Pulmonary artery endothelial cell (primary cell): ENCODE data around the gene MAGI1. TPM values are rescaled to one million over a fixed set of nuclear protein-coding genes. Genes with fewer than 3 reads are reported as not detected.

Experiments
- DNase-seq: peaks from one replicate; pipeline ENCODE4 v3.0.0-alpha.2; 2011; ENCODE audit warnings: low read depth, low spot score
- total RNA-seq: library from RNA; depleted of rRNA; stranded (reverse); fragments of >200 nt; gene quantifications from 2 replicates; pipeline ENCODE4 v1.2.3, GENCODE V29; 2014

MAGI1 gene
- total RNA-seq, 1 donor from 2014 or later: 24.5 TPM

DNA sequence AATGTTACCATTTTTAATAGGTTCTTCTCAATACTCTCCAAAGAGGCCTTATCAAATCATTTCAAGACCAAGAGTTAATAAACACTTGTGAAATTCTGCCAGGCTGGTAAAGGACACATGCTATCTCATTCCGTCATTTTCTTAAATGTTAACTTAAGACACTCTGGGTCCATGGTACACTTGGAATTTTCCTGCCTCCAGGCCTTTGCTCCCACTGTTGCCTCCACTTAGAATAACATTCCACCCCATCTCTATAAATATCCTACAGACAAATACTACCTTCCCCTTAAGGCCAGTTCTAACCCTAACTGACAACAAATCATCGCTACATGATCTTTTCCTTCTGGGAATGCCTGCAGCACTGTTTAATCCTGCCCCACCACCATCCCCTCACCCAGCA lies 24.1 kb downstream of the MAGI1 start:
- no peak for DNase-seq

GRCh38 chr3:66014056-66014455 lies 24.7 kb downstream of the MAGI1 start:
- no peak for DNase-seq

- DNase-seq: no peak
Measured at GRCh38 chr3:66012711-66013110, 26.0 kb downstream of the MAGI1 start.

DNA sequence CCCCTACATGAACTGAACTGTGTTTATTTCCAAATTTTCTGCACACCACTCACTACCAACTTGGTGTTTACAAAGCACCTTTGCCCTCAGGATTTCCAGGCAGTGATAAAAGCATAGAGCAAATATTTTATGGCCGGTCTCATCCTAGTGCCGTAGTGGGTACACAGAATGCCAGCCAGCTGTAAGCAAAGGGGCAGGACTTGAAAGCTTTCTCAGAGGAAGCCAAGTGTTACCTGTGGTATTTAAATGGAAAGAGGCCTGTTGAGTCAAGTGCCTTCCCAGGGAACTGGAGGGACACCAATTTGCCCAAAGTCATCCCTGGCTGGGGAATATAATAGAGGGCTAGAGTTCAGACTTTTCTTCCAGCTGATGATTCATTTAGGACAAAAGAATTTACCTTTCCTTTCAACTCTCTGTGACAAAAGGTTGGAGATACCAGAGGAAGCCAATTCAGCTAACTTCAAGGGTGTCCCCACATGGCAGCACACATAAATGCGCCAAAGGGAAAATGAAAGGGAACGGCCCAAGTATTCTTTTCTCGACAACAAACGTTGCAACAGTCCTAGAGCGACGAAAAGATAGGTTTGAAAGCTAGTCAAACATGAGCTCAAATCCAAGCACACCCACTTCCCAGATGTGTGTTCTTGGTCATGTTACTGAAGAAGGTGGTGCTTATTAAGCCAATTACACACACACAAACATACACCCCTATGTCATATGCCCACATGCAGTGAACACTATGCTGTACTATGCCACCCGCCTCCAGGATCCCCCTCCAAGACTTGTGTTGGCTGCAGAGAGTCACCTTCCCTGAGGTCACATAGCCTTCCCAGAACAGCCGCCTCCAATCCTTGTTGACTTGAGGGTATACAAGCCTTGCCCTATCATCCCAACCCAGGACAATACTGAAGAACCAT lies 27.7 kb downstream of the MAGI1 start:
- no peak for DNase-seq

GRCh38 chr3:66010348-66010738 lies 28.4 kb downstream of the MAGI1 start:
- DNase-seq: no peak

DNA sequence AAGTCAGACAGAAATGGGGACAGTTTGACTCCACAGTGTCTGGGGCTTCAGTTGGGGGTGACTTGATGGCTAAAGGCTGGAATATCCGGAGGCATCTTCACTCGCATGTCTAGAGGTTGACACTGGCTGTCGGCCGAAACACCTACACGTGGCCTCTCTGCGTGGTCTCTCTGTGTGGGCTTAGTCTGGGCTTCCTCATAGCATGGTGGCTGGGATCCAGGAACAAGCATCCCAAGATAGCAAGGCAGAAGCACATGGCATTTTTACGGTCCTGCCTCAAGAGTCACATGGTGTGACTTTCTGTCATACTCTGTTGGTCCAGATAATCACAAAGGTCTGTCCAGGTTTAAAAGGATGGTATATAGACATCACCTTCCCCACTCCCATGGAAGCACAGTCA lies 34.5 kb downstream of the MAGI1 start:
- no peak for DNase-seq

- DNase-seq: no peak
Measured at GRCh38 chr3:66001626-66002025, 37.1 kb downstream of the MAGI1 start.

- DNase-seq: no peak
Measured at GRCh38 chr3:66000506-66000905, 38.2 kb downstream of the MAGI1 start.

DNA sequence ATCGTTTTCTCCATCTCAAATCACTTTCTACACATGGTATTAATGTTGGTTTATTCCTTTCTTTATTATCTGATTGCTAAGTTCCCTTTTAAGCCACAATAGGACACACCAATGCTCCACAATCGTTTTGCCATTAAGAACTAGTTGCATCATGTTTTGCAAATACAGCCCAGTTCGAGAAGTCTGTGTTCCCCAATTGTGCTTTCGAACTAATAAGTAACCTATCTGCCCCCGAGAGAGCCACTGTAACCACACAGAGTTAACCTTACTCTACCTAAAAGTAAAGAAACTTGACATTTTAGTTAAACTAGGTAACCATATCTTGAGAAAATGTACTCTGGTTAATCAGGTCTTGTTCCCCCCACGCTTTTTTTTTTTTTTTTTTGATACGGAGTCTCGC lies 39.1 kb downstream of the MAGI1 start:
- no peak for DNase-seq

DNA sequence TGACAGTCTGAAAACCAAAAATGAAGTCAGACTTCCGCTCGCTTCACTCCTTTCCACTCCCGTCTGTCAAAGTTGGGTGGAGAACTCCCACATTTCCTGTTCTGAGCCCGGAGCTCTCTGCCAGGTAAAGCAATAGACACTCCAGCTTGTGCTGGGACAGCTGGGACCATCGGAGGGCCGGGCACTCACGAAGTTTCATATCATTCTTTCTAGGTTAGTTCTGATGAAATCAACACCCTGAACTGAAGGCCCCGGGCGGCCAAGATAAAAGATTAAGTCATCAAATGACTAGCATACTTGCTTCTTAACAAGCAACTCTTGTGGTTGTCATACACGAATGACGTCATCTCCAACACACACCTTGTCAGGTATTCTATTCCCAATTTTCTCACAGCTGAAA lies 42.1 kb downstream of the MAGI1 start:
- no peak for DNase-seq

DNA sequence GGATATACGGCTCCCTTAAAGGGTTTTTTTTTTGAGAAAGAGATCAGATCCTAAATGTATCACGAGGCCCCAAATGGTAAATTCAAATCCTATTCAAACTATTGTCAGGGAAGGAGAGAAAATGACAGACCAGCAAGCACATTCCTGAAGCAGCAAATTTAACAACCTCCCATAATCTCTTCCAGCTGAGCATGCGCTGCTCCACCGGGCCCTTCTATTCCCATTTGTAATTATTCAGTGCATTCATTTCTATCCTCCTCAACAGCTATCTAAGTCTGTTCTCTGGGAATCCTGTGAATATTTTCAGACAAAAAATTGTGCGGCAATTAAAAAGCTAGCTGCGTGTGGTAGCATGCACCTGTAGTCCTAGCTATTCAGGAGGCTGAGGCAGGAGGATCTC lies 43.2 kb downstream of the MAGI1 start:
- no peak for DNase-seq

DNA sequence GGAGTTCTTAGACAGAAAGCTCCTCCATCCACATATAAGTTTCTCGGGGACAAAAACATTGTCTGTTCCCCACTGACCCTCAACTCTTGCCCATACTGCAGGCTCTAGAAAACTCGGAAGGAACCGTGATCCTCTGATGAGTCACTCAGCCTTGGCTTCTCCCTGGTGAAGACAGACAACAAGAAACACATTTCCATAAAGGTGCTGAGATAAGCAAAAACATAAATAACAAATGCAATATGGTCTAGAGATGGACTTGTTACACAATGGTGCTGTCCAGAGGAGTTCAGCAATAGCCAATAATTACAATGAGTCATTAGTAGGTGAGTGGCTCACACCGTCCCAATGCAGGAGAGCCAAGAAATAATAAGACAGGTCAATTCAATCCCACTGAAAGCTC lies 43.7 kb downstream of the MAGI1 start:
- DNase-seq: peak; percentile 24

DNA sequence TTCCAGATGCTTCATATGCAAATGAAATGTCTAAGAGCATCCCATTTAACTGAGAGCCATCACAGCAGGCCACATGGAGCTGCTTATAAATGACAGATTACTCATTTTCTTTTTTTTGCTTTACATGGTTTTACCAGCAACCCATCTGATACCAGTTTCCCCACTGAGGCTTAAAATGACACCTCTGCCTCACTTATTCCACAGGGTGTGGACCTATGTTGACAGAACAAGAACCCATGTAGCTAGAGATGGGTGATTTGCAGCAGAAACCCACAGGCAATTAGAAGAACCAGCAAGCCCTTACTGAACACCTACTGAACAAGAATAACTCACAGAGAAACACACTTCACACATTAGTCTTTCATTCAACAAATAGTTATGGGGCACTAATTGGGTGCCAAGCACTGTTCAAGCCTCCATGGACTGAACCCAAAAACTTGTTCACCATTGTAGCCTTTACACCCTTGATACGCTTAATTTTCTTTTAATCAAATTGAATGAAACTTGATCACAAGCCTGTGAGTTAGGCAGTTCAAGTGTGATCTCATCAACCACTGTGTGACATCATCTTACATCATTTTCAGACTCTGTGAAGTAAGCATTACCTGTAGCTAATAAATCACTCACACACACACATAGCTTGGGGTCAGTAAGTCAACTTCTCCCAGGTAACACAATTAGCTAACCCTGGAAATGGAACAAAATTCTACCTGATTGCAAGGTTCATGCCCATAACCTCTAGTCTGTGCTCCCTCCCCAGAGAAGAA lies 45.4 kb downstream of the MAGI1 start:
- DNase-seq: no peak

DNA sequence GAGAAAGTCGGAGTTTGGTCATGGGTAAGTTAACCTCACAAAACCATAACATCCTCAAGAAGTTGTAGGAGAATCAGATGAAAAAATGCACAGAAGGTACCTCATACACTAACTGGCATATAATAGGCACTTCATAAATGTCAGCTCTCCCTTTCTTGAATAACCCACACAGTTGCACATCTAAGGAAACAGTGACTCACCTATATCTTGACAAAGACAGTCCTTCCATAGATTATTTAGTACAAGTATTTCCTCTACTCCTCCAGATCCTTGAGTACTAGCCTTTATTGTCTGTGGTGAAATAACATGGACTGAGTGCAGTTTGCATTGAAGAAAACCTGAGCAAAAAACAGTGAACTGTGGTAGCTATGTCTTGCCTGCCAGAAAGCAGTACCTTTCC lies 46.6 kb downstream of the MAGI1 start:
- DNase-seq: no peak

DNA sequence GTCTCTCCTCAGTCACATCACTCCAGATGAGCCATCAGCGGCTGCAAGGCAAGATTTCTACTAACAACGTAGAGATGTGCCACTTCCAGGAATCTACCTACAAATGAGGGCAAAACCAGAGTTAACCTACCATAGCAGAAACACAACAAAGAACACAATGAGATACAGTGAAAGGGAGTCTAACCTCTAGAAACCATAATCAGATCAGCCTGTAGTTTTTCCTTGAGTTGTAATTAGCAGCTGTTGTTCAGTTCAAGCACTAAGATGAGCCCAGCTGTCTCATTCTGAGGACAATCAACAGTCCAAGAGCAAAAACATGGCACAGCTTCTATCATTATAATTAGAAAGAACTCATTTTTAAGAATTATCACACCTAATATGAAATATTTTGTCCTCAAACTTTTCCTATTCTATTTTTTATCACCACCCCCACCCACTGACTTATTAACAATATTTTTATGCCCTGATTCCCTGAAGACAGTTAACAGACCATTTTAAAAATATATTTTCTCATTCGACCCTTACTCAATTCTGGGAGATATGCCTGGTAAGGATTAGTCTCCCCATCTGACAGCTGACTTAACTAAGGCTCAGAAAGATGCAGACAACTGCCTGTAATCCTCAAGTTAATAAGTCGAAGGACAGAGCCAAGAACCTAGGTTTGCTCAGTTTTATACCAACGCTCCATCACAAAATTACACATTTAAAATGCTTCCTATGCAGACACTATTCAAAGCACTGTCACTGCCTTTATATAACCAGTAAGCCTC lies 50.1 kb downstream of the MAGI1 start:
- DNase-seq: no peak

- no peak for DNase-seq
Measured at GRCh38 chr3:65986285-65986684, 52.4 kb downstream of the MAGI1 start.

- DNase-seq: no peak
Measured at GRCh38 chr3:65984975-65985374, 53.7 kb downstream of the MAGI1 start.

DNA sequence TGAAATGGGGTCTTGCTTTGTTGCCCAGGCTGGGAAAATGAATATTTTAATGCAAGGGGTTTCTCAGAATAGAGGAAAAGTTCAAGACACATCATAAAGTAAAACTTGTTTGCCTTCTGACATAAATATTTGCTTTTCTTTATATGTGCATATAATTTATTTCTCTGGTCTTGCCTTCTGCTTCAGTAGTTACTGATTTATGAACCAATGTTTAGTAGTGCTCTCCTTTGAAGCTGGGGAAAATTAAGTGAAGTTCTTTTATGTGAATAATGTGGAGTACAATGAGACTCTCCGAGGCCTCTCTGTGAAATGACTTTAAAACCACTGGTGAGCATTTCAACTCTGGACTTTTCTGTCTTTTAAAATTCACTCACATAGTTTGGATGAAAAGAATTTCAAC lies 55.6 kb downstream of the MAGI1 start:
- DNase-seq: no peak

DNA sequence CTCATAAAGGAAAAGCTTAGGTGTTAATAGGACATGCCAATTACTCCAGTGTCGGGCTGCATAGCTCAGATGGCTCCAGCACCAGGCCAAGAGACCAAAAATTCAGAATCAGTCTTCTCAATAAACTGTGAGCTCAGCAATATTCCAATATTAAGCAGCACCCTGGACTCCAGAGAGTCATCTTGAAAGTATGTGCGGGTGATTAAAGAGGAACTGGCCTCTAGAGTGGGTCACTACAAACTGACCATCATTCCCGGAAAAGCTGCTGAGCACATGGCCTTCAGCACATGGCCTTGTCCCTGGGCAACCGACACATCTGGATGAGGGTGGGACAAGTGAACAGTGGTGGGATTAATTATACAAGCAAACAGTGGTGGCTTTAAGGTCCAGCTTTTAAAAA lies 59.0 kb downstream of the MAGI1 start:
- no peak for DNase-seq

DNA sequence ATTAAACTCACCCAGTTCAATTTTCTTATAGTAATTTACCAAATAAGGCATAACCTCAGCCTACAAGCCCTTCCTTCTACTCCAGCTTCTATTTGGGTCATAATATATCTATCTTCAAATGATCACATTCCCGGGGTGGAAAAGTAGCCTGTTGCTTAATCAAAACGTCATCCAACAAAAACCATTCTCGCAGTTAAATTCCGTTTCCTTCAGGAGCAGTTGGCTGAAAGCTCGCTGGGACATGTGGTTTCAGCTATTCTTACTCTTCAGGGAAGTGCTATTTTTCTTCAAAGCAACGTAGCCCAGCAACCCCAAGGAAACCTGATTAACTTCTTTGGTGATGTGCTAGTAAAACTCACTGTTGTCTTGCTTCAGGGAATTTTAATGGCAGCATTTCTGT lies 59.6 kb downstream of the MAGI1 start:
- no peak for DNase-seq

DNA sequence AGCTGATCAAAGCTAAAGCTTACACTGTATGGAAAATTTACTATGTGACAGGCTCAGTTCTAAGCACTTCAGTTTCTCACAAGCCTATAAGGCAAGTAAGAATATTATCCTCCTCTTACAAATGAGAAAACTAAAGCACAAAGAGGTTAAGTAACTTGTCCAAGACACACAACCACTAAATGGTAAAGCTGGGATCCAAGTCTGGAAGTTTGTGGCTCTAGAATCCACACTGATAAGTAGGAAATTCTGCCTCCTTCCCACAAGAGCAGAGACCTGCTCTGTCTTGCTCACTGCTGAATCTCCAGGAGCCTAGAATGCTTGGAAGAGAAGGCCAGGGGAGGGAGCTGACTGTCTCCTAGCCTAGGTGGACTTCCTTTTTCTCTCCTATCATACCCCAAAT lies 60.6 kb downstream of the MAGI1 start:
- no peak for DNase-seq

- no peak for DNase-seq
Measured at GRCh38 chr3:65975032-65975431, 63.7 kb downstream of the MAGI1 start.
